AG04450 (cell line): ENCODE measurements around the gene TRIM31. TPM values are rescaled to one million over a fixed set of nuclear protein-coding genes. Genes with fewer than 3 reads are reported as not detected.

Experiments
- CTCF ChIA-PET: fragments of 300-600, 350-600 bp; formaldehyde crosslinking; extraction: SDS; loops from one replicate; lab custom pipeline; 2022; ENCODE audit warnings: antibody characterized with exemption, inconsistent platforms; lab: Charles Lee
- POLR2A ChIA-PET: fragments of 350-600 bp; formaldehyde crosslinking; extraction: SDS; loops from one replicate; lab custom pipeline; 2021; ENCODE audit warnings: antibody characterized with exemption, inconsistent platforms; lab: Yijun Ruan, JAX
- DNase-seq: peaks from one replicate; pipeline ENCODE4 v3.0.0-alpha.2; 2011; ENCODE audit warnings: low read depth, low spot score
- H3K27ac ChIP-seq: one replicate; pipeline ENCODE4 v1.5.1; 2012; ENCODE audit warnings: low read depth, low read length, control low read depth
- H3K27me3 ChIP-seq: one replicate; pipeline ENCODE4 v1.6.0; 2012; ENCODE audit warnings: low read length; ENCODE audit not compliant: control insufficient read depth, insufficient read depth
- H3K4me3 ChIP-seq: 2 replicates; pipeline ENCODE4 v1.5.1; 2011; ENCODE audit warnings: mild to moderate bottlenecking, low read depth, low read length, control low read depth
- H3K9me3 ChIP-seq: 2 replicates; pipeline ENCODE4 v1.5.1; 2012; ENCODE audit warnings: low read length; ENCODE audit not compliant: control insufficient read depth, insufficient read depth
- polyA plus RNA-seq: library from polyadenylated mRNA; depleted of rRNA; stranded (reverse); fragments of >200 nt; gene quantifications from 2 replicates; pipeline ENCODE4 v1.2.3, GENCODE V29; 2011
- TF ChIP-seq, protein P1 (sequence below): IDR thresholded peaks from 2 replicates; pipeline ENCODE4 v1.5.1; 2011; ENCODE audit warnings: low read depth, low read length, control low read depth, inconsistent platforms

The TRIM31 gene
- polyA plus RNA-seq, 1 experiment: not detected

DNA sequence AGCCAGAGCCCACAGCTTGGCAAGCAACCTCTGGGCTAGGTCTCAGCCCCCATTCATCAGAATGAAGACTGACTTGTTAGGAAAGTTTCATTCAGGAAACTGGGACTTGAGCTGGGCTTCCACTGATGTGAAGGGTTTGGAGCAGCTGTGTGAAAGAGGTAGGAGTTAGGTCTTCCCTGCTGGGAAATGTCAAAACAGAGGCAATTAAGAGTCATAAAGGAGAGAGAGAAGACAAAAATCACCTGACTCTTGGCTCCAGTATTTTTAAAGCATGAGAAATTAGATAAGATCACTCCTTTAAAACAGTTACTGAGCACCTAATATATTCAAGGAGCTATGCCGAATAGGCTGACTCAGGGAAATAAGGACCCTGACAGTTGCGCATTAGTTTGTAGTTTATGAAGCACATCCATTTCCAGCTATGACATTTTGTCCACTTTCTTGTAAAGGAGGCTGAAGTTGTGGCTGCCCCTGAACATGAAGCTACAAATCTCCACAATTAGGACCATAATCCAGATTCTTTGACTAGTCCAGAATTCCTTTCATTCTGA is 19.1 kb upstream of the TRIM31 start:
- ChIA-PET POLR2A (no interaction called here), CTCF (interaction anchor here (0.6 to 6.0 kb wide), 21 partner anchors 9 to 474 kb away, joined by 3 to 236 read pairs (median 9); partner anchors contain the start of genes POLR1H and TRIM31)
- DNase-seq: no peak
- no peak overlapping the region for H3K4me3 ChIP-seq
- H3K9me3 ChIP-seq: no peaks in the 10 kb centered on the region; the same call in 1 of the 2 replicates
- TF ChIP-seq, protein P1, sequence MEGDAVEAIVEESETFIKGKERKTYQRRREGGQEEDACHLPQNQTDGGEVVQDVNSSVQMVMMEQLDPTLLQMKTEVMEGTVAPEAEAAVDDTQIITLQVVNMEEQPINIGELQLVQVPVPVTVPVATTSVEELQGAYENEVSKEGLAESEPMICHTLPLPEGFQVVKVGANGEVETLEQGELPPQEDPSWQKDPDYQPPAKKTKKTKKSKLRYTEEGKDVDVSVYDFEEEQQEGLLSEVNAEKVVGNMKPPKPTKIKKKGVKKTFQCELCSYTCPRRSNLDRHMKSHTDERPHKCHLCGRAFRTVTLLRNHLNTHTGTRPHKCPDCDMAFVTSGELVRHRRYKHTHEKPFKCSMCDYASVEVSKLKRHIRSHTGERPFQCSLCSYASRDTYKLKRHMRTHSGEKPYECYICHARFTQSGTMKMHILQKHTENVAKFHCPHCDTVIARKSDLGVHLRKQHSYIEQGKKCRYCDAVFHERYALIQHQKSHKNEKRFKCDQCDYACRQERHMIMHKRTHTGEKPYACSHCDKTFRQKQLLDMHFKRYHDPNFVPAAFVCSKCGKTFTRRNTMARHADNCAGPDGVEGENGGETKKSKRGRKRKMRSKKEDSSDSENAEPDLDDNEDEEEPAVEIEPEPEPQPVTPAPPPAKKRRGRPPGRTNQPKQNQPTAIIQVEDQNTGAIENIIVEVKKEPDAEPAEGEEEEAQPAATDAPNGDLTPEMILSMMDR: no peak
- no peak overlapping the region for H3K27ac ChIP-seq
- peaks cover 42% of the 10 kb centered on the region for H3K27me3 ChIP-seq

DNA sequence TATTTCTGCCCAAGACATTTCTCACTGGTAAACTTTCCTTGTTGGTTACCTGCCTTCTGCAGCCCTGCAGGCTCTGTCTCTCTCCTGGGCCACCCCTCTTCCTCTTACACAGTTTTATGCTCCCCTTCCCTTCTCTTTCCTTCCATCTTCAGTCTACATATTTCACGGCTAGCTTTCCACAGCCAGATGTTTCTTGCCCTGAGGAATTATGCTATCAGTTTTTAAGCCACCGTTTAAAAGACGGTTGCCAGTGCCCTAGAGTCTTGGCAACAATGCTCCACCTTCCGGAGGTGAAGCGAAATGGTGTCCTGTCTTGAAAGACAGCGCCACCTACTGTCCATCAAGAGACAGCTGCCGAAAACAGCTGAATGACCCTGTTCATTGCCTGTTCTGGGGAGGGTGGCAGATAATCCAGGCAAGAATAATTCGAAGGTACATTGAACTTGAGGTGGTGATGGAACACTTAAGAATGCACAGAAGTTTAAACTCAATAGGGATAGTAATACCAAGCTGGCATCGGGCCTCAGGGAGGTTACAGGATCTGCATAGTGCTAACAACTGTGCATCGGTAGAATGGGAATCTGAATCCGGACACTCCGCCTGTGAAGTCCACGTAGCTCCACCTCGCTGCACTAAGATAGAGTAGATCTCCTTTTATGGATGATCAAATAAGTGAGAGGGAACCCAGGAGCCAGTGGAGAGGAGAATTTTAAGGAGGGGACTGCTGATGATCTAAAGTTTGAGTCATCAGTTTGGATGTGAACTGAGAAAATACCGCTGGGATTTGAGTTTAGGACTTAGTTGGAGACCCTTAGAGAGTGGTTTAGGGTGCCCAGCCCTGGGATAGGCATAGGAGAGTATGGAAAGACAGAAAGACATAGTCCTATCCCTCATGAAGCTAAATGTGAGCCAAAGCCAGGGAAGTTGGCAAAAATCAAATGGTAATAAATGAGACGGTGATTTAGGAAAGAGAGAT is 18.3 kb upstream of the TRIM31 start:
- Histone ChIP-seq H3K9me3 (no peaks in the 10 kb centered on the region; the same call in 1 of the 2 replicates), H3K4me3 (no peak overlapping the region), H3K27ac (no peak overlapping the region), H3K27me3 (peaks cover 45% of the 10 kb centered on the region)
- ChIA-PET POLR2A (no interaction called here), CTCF (interaction anchor here (0.5 to 6.0 kb wide), 45 partner anchors 8 to 491 kb away, joined by 3 to 236 read pairs (median 5); partner anchors contain the start of genes POLR1H, TRIM31 and ZFP57)
- TF ChIP-seq, protein P1: peak; percentile 99
- peak; percentile 64 for DNase-seq

DNA sequence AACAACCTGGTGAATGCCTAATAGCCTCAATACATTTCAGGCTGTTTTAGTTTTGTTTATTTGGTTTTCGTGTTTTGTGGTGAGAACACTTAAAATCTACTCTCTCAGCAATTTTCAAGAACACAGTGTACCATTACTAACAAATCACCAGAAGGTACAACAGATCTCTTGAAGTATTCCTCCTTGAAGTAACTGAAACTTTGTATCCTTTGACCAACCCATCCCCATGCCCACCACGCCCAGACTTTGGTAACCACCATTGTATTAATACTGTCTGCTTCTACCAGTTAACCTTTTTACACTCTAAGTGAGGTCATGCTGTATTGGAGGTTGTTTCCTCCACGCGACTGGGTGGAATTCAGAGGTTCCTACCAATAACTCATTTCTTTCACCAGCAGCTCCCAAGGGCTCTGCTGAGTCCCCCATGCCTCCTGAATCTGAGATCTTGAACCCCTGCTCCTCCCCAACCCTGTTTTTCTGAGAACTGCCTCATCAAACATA is 17.3 kb upstream of the TRIM31 start:
- H3K27me3 ChIP-seq: peaks cover 53% of the 10 kb centered on the region
- TF ChIP-seq, protein P1: no peak
- no peak overlapping the region for H3K4me3 ChIP-seq
- no peaks in the 10 kb centered on the region; the same call in 1 of the 2 replicates for H3K9me3 ChIP-seq
- ChIA-PET CTCF (interaction anchor here (0.6 to 6.0 kb wide), 34 partner anchors 7 to 490 kb away, joined by 3 to 236 read pairs (median 6); partner anchors contain the start of genes POLR1H and TRIM31), POLR2A (no interaction called here)
- DNase-seq: no peak
- no peak overlapping the region for H3K27ac ChIP-seq

DNA sequence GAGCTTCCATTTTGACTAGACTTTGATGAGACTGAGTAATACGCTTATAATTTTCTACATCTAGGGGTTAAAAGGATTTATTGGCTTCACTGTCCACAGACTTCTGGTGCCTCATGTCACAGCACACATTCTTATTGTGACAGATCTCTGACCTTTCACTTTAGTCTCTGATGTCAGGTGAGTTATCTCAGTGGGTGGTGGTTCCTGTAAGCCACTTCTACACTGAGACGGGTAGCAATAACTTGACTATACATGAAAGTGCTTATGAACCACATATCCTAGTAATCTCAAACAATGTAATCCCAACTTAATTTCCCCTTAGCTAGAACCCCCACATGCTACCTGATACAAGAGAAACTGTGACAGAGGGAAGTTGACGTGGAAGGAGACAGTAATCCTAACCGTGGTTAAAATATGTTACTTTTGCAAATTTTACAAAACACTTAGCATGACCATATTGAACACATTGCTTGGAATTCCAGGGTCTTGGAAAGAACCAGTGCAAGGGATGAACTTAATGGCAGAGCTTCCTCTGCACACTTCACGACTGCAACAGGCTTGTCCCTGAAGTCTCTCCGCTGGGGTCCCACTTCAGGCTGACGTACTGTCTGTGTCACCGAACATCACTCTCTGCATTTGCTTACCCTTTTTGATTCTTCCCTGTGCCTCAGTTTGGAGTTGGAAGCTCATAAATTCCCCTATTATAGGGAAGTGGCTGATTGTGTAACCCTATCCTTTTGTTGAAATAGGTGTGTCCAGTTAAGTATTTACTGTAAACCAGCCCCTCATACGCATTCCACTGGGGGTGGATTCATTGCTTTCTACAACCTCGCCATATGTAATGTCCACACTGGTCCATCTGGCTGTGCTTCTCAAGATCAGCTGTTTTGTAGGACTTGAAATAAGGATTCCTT is 16.6 kb upstream of the TRIM31 start:
- H3K9me3 ChIP-seq: no peaks in the 10 kb centered on the region; the same call in 1 of the 2 replicates
- ChIA-PET CTCF (interaction anchor here (0.6 to 6.0 kb wide), 11 partner anchors 7 to 476 kb away, joined by 3 to 236 read pairs (median 7); partner anchors contain the start of gene TRIM31), POLR2A (no interaction called here)
- H3K4me3 ChIP-seq: no peak overlapping the region
- TF ChIP-seq, protein P1: no peak
- no peak overlapping the region for H3K27ac ChIP-seq
- H3K27me3 ChIP-seq: peaks cover 53% of the 10 kb centered on the region
- no peak for DNase-seq
